Kidney epithelial cell (primary cell): Measurements from ENCODE around the gene CDK14. TPM values are rescaled to one million over a fixed set of nuclear protein-coding genes. Genes with fewer than 3 reads are reported as not detected.

Experiments used
- DNase-seq: peaks from one replicate; pipeline ENCODE4 v3.0.0-alpha.2; 2010; ENCODE audit warnings: low read depth
- H3K27me3 ChIP-seq: 2 replicates; pipeline ENCODE4 v1.6.0; 2011; ENCODE audit warnings: low read length; ENCODE audit not compliant: control insufficient read depth, insufficient read depth
- H3K36me3 ChIP-seq: 2 replicates; pipeline ENCODE4 v1.5.1; 2011; ENCODE audit warnings: low read length; ENCODE audit not compliant: control insufficient read depth, insufficient read depth
- H3K4me3 ChIP-seq: 2 replicates; pipeline ENCODE4 v1.5.1; 2011; ENCODE audit warnings: low read depth, mild to moderate bottlenecking, control low read depth, low read length
- CTCF ChIP-seq: IDR thresholded peaks from 2 replicates; pipeline ENCODE4 v1.5.1; 2011; ENCODE audit warnings: mild to moderate bottlenecking, moderate library complexity, low read length, control low read depth, inconsistent platforms; ENCODE audit not compliant: insufficient read depth, poor library complexity, severe bottlenecking
- total RNA-seq: library from RNA; depleted of rRNA; stranded (reverse); fragments of >200 nt; gene quantifications from 2 replicates; pipeline ENCODE4 v1.2.3, GENCODE V29; 2015

The CDK14 gene
- total RNA-seq, 1 donor from 2014 or later = 18.2 TPM

GRCh38 chr7:91185771-91186170, 589.6 kb downstream of the CDK14 start:
- no peak for TF ChIP-seq CTCF
- no peaks in the 10 kb centered on the region for H3K27me3 ChIP-seq
- DNase-seq = no peak
- H3K4me3 ChIP-seq = no peak overlapping the region
- H3K36me3 ChIP-seq = no peaks in the 10 kb centered on the region

GRCh38 chr7:91187061-91187460, 590.9 kb downstream of the CDK14 start:
- TF ChIP-seq CTCF = no peak
- Histone ChIP-seq H3K27me3 (no peaks in the 10 kb centered on the region), H3K4me3 (no peak overlapping the region)

GRCh38 chr7:91191771-91192170, 595.6 kb downstream of the CDK14 start:
- no peak for DNase-seq
- Histone ChIP-seq H3K36me3 (no peaks in the 10 kb centered on the region), H3K27me3 (no peaks in the 10 kb centered on the region), H3K4me3 (no peak overlapping the region)
- no peak for TF ChIP-seq CTCF

More at GRCh38 chr7:91187061-91187460, 590.9 kb downstream of the CDK14 start:
- DNase-seq = no peak
- no peaks in the 10 kb centered on the region for H3K36me3 ChIP-seq

- Histone ChIP-seq H3K27me3 (no peaks in the 10 kb centered on the region), H3K36me3 (no peaks in the 10 kb centered on the region), H3K4me3 (no peak overlapping the region)
- no peak for TF ChIP-seq CTCF
- no peak for DNase-seq
Observed at GRCh38 chr7:91193141-91193540, 597.0 kb downstream of the CDK14 start.

GRCh38 chr7:91194841-91195240, 598.7 kb downstream of the CDK14 start:
- DNase-seq = no peak
- TF ChIP-seq CTCF = no peak
- no peaks in the 10 kb centered on the region for H3K36me3 ChIP-seq
- H3K4me3 ChIP-seq = no peak overlapping the region
- H3K27me3 ChIP-seq = no peaks in the 10 kb centered on the region

GRCh38 chr7:91196058-91196457, 599.9 kb downstream of the CDK14 start:
- TF ChIP-seq CTCF = no peak
- H3K4me3 ChIP-seq = no peak overlapping the region
- no peak for DNase-seq
- H3K36me3 ChIP-seq = no peaks in the 10 kb centered on the region
- no peaks in the 10 kb centered on the region for H3K27me3 ChIP-seq
